Heart right ventricle (tissue), 16 donors: ENCODE data around the gene OPRD1. TPM values are rescaled to one million over a fixed set of nuclear protein-coding genes. Genes with fewer than 3 reads are reported as not detected.

Experiments
- ATAC-seq, 8 donors: fragments of 200-7000 bp; cut with Tn5 transposase; one replicate each; pipeline ENCODE4 v1.9.1; 2020; ENCODE audit warnings: mild to moderate bottlenecking in 8 of 8, moderate library complexity in 8 of 8, moderate number of reproducible peaks in 1 of 8
- DNase-seq, 2 donors: peaks; one replicate each; pipeline ENCODE4 v3.0.0-alpha.2; 2020
- H3K27ac ChIP-seq, 10 donors: fragments of 200-600 bp; sonication (generic) in 2 of 10; one replicate each; pipeline versions ENCODE4 v1.5.0 to v1.8.0; 2020 to 2022; ENCODE audit warnings: mild to moderate bottlenecking in 3 of 10
- H3K27me3 ChIP-seq, 7 donors: fragments of 200-600 bp; one replicate each; pipeline ENCODE4 v1.8.0; 2021 to 2022; ENCODE audit warnings: mild to moderate bottlenecking in 2 of 7
- H3K36me3 ChIP-seq, 9 donors: fragments of 200-600 bp; sonication (generic) in 1 of 9; one replicate each; pipeline versions ENCODE4 v1.5.0 to v1.8.0; 2020 to 2022; ENCODE audit warnings: mild to moderate bottlenecking in 2 of 9
- H3K4me1 ChIP-seq, 9 donors: fragments of 200-600 bp; sonication (generic) in 1 of 9; one replicate each; pipeline versions ENCODE4 v1.5.0 to v1.8.0; 2020 to 2022; ENCODE audit warnings: mild to moderate bottlenecking in 4 of 9
- H3K4me3 ChIP-seq, 10 donors: fragments of 200-600 bp; sonication (generic) in 2 of 10; one replicate each; pipeline versions ENCODE4 v1.5.0 to v1.8.0; 2020 to 2022; ENCODE audit warnings: mild to moderate bottlenecking in 7 of 10, moderate library complexity in 2 of 10
- H3K9me3 ChIP-seq, 11 donors: fragments of 200-600 bp in 10 of 11; sonication (generic) in 2 of 11; one replicate each; pipeline versions ENCODE4 v1.5.0 to v1.8.0; 2013 to 2022; ENCODE audit warnings: mild to moderate bottlenecking in 2 of 11, control low read depth in 1 of 11, moderate library complexity in 1 of 11
- WGBS, 2 donors: extraction: QIAGEN DNeasy Blood & Tissue Kit; methylation state at CpG; one replicate each; pipeline ENCODE4 v1.1.7; 2013; ENCODE audit warnings: inconsistent platforms in 1 of 2; 5-methylcytosine and 5-hydroxymethylcytosine counted together
- intact Hi-C, 10 donors: fragments of 100-400 bp; cut with DNase I; formaldehyde crosslinking; loops; one replicate each; pipeline versions ENCODE4 v1.11.1 to v1.14.2; 2022
- polyA plus RNA-seq, 2 donors: library from polyadenylated mRNA; stranded (reverse); fragments of 200-250 nt; gene quantifications; one replicate each; pipeline ENCODE4 v1.2.3, GENCODE V29; 2013
- total RNA-seq, 10 donors: library from RNA; stranded (reverse); fragmentation: NEBNext Ultra II Directional in 3 of 10; extraction: Animal tissue kit (Norgen Biotek cat#: 25700) in 3 of 10; gene quantifications; one replicate each; pipeline versions ENCODE4 v1.2.1 to v1.2.4, GENCODE V29; 2021 to 2023
- TF ChIP-seq, protein P1 (sequence below), 9 donors: fragments of 200-600 bp; sonication (generic) in 2 of 9; IDR thresholded peaks; one replicate each; pipeline versions ENCODE4 v1.5.0 to v1.8.0; 2021 to 2022; ENCODE audit warnings: antibody characterized with exemption in 9 of 9, mild to moderate bottlenecking in 5 of 9, moderate library complexity in 1 of 9
- donor health status: Arrhythmogenic right ventricular cardiomyopathy.
- donor health status: ischemic (EF 13 %, LVEDD 7.1; RV severe dilation, severe dysfunction).
- donor health status: healthy with polysubstance abuse.
- donor health status: DM: no; HTN: yes; CAD: no.
- donor health status: DM: no; HTN: no; CAD: no.
- donor health status: ischemic (EF 25% LVEDD 6.9; RV normal size, moderate dysfunction).
- donor health status: ischemic (EF 25% LVEDD 5.7; RV mildly dilated, moderate dysfunction).
- donor health status: healthy.
- donor health status: DM: yes; HTN: yes; CAD: no.
- donor health status: Ischemic cardiomyopathy.
- donor health status: ischemic (EF 35%, LVEDD 5.7; RV mildly dilated, moderate dysfunction).
- donor health status: nonischemic (EF 11% LVEDD 7.7; RV severe dilation, severe dysfunction).
- donor health status: DM: yes; HTN: yes; CAD: no.
- donor health status: PGD.
- donor health status: ischemic (EF 29% LVEDD 5.4; RV normal size, mild dysfunction).
- donor health status: nonischemic (EF 23%, LVEDD 6.1; RV moderate dilation, normal function).

The OPRD1 gene
- total and polyA plus RNA-seq, 12 donors, result 0.02 to 0.04 TPM; not detected in 10

GRCh38 chr1:28779751-28780408, 32.1 kb upstream of the OPRD1 start:
- Histone ChIP-seq H3K27ac (no peak overlapping the region), H3K36me3 (no peaks in the 10 kb centered on the region), H3K9me3 (no peaks in the 10 kb centered on the region), H3K4me1 (peaks cover 0 to 13% (median 7%) of the 10 kb centered on the region in 9 donors), H3K4me3 (no peak overlapping the region), H3K27me3 (no peaks in the 10 kb centered on the region)
- intact Hi-C loops, result loop anchor here in 6 of 10 donors (5.0 to 10.0 kb wide), 3 partner anchors 255 to 425 kb away; no protein-coding TSS in a partner anchor
- DNase-seq, result no peak
- ATAC-seq, result no peak
- TF ChIP-seq, protein P1, sequence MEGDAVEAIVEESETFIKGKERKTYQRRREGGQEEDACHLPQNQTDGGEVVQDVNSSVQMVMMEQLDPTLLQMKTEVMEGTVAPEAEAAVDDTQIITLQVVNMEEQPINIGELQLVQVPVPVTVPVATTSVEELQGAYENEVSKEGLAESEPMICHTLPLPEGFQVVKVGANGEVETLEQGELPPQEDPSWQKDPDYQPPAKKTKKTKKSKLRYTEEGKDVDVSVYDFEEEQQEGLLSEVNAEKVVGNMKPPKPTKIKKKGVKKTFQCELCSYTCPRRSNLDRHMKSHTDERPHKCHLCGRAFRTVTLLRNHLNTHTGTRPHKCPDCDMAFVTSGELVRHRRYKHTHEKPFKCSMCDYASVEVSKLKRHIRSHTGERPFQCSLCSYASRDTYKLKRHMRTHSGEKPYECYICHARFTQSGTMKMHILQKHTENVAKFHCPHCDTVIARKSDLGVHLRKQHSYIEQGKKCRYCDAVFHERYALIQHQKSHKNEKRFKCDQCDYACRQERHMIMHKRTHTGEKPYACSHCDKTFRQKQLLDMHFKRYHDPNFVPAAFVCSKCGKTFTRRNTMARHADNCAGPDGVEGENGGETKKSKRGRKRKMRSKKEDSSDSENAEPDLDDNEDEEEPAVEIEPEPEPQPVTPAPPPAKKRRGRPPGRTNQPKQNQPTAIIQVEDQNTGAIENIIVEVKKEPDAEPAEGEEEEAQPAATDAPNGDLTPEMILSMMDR (IDR thresholded peaks at IDR 0.05), result no peak
- 85 to 87% methylated on average over 6 of the region's 6 CpGs for WGBS, 2 donors

GRCh38 chr1:28781305-28781704, 30.7 kb upstream of the OPRD1 start:
- TF ChIP-seq, protein P1 (IDR thresholded peaks at IDR 0.05), result no peak
- H3K36me3 ChIP-seq, result no peaks in the 10 kb centered on the region
- WGBS, 2 donors, result 72 to 77% methylated on average over 11 of the region's 11 CpGs
- H3K27ac ChIP-seq, result no peak overlapping the region
- no peak overlapping the region for H3K4me3 ChIP-seq
- no peak for DNase-seq
- ATAC-seq, result no peak
- H3K4me1 ChIP-seq, result peaks cover 0 to 16% (median 0%) of the 10 kb centered on the region in 9 donors
- no peaks in the 10 kb centered on the region for H3K27me3 ChIP-seq
- H3K9me3 ChIP-seq, result no peaks in the 10 kb centered on the region
- intact Hi-C loops, result loop anchor here in 6 of 10 donors (5.0 to 10.0 kb wide), 3 partner anchors 253 to 423 kb away; no protein-coding TSS in a partner anchor

GRCh38 chr1:28782011-28782410, 30.0 kb upstream of the OPRD1 start:
- intact Hi-C loops, result loop anchor here in 6 of 10 donors (5.0 to 10.0 kb wide), 3 partner anchors 253 to 423 kb away; no protein-coding TSS in a partner anchor
- ATAC-seq (no peak), DNase-seq (no peak)
- TF ChIP-seq, protein P1 (IDR thresholded peaks at IDR 0.05), result no peak
- 60 to 72% methylated on average over 3 of the region's 3 CpGs for WGBS, 2 donors
- Histone ChIP-seq H3K4me3 (no peak overlapping the region), H3K9me3 (no peaks in the 10 kb centered on the region), H3K4me1 (peaks cover 0 to 16% (median 0%) of the 10 kb centered on the region in 9 donors), H3K36me3 (no peaks in the 10 kb centered on the region), H3K27me3 (no peaks in the 10 kb centered on the region), H3K27ac (no peak overlapping the region)

- Histone ChIP-seq H3K27ac (no peak overlapping the region), H3K9me3 (no peaks in the 10 kb centered on the region), H3K27me3 (no peaks in the 10 kb centered on the region), H3K4me1 (peaks cover 0 to 16% (median 0%) of the 10 kb centered on the region in 9 donors), H3K36me3 (no peaks in the 10 kb centered on the region), H3K4me3 (no peak overlapping the region)
- 73 to 85% methylated on average over 2 of the region's 2 CpGs for WGBS, 2 donors
- no peak for ATAC-seq
- TF ChIP-seq, protein P1 (IDR thresholded peaks at IDR 0.05), result no peak
- intact Hi-C loops, result loop anchor here in 6 of 10 donors (5.0 to 10.0 kb wide), 3 partner anchors 251 to 421 kb away; no protein-coding TSS in a partner anchor
- no peak for DNase-seq
Measured at GRCh38 chr1:28783363-28783762, 28.6 kb upstream of the OPRD1 start.
